Fibroblast of pulmonary artery (primary cell): ENCODE data around the gene CELSR1.

Experiments used
- DNase-seq: peaks from one replicate; pipeline ENCODE4 v3.0.0-alpha.2; 2010; ENCODE audit warnings: low read depth
- H3K4me3 ChIP-seq: replicated peaks from 2 replicates; pipeline ENCODE4 v1.5.1; 2011; ENCODE audit warnings: low read depth, mild to moderate bottlenecking, control low read depth, low read length, moderate library complexity
- TF ChIP-seq, protein P1 (sequence below): IDR thresholded peaks from 2 replicates; pipeline ENCODE4 v1.5.1; 2011; ENCODE audit warnings: mild to moderate bottlenecking, control low read depth, low read length, inconsistent platforms; ENCODE audit errors: missing control alignments

The CELSR1 gene

DNA sequence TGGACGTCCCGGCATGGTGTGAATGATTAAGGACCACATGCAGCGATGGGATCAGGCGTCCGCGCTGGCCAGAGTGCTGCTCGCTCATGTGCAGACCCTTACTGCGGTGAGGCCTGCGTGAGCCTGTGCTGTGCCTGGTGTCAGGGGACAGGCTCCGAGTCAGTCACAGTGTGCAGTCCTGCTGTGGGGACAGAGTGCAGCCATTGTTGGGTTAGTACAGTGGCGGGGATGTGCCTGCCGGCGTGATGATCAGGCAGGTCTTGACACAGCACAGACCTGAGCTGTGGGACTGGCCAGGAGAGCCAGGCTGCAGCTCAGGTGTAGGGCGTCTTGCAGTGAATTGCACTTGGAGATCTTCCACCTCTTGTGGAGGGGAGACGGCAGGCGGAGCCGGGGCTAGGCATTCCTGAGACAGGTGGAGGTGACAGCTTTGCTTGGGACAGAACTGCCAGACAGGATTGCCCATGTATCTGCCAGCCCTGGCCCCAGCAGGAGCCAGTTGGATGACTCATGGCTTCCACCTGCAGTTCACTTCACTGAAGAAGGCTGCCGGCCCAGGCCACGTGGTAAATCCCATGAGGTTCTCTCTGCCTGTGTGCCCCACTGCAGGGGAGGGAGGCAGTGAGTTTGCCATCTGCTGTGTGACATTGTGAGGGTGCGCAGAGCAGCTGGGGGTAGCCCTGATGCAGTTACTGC, 184.6 kb downstream of the CELSR1 start:
- no peak overlapping the region for H3K4me3 ChIP-seq
- TF ChIP-seq, protein P1, sequence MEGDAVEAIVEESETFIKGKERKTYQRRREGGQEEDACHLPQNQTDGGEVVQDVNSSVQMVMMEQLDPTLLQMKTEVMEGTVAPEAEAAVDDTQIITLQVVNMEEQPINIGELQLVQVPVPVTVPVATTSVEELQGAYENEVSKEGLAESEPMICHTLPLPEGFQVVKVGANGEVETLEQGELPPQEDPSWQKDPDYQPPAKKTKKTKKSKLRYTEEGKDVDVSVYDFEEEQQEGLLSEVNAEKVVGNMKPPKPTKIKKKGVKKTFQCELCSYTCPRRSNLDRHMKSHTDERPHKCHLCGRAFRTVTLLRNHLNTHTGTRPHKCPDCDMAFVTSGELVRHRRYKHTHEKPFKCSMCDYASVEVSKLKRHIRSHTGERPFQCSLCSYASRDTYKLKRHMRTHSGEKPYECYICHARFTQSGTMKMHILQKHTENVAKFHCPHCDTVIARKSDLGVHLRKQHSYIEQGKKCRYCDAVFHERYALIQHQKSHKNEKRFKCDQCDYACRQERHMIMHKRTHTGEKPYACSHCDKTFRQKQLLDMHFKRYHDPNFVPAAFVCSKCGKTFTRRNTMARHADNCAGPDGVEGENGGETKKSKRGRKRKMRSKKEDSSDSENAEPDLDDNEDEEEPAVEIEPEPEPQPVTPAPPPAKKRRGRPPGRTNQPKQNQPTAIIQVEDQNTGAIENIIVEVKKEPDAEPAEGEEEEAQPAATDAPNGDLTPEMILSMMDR: no peak
- peak; percentile 11 for DNase-seq

DNA sequence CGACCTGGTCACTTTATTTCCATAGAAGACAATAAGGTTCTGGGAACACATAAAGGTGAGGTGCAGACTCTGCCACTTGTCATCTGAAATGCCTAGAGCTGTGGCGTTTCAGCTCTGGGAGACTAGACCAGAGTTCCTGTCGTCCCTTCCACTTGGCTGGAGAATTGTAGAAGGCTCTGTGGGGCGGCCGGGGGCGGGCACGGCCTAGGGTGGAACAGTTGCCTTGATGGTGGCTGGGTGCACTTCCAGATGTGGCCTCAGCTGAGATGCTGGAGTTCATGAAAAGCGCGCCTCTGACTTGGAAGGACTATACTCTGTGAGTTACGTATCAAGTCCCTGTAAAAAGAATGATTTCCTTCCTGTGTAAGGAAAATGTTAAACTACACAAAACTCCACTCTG, 185.1 kb downstream of the CELSR1 start:
- no peak for DNase-seq
- TF ChIP-seq, protein P1: no peak
- H3K4me3 ChIP-seq: no peak overlapping the region

DNA sequence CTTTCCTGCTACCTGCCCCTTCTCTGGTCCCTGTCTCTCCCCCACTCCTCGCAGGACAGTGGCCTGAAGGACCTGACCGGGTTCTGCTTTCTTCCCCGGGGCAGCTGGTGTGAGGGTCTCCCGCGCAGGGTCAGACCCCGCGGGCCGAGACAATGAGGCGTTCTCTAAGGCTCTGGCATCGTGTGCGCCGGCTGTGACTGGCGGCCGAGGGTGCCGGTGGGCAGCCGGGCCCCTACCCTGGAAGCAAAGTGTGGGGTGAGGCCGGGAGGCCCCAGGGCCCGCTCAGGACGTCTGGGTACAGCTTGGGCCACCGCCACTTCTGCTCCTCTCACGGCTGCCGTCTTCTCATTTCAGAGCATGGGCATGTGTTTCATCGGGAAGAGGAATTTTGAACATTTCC, 185.7 kb downstream of the CELSR1 start:
- DNase-seq: no peak
- no peak overlapping the region for H3K4me3 ChIP-seq
- TF ChIP-seq, protein P1: no peak

DNA sequence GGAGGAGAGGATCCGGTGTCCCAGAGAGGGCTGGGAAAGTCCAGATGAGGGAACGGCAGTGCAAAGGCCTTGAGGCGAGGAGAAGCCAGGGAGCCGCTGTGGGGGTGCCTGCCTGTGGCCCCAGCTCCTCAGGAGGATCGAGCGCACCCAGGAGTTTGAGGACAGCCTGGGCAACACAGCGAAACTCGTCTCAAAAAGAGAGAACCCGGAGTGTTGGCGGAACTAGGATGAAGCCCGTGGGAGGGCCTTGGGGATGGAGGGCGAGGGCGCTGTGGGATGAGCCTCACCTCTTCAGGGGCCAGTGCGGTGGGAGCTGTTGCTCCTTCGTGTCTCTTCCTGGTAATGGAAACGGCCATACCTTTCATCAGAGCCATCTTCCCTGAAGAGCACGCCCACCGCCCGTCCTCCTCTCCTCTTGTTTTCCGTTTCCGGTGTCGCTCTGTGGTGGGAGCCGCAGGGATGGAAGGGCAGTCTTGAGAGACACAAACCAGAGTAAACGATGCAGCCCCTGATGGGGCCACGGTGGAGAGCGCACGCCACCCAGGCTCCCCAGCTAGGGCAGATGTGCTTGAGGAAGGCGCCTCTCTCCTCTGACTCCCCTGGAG, 186.2 kb downstream of the CELSR1 start:
- TF ChIP-seq, protein P1: no peak
- DNase-seq: no peak
- H3K4me3 ChIP-seq: no peak overlapping the region

DNA sequence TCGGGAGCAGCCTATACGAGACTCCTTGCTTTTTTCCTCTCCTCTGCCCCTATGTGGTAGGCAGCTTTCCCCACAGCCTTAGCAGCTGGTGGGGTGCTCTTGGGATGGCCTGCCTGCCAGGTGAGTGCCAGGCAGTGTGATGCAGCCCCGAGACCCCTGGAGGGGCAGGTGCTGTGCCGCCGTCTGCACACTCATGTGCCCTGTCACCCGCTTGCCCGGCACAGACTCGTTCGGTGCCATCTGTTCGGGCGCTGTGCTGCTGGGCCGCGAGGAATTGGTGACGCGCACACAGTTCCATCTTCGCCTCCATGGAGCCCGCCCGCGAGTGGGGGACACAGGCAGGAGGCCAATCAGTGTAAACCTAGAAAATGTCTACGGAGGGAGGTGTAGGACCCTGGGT, 186.8 kb downstream of the CELSR1 start:
- H3K4me3 ChIP-seq: no peak overlapping the region
- TF ChIP-seq, protein P1: no peak
- no peak for DNase-seq

DNA sequence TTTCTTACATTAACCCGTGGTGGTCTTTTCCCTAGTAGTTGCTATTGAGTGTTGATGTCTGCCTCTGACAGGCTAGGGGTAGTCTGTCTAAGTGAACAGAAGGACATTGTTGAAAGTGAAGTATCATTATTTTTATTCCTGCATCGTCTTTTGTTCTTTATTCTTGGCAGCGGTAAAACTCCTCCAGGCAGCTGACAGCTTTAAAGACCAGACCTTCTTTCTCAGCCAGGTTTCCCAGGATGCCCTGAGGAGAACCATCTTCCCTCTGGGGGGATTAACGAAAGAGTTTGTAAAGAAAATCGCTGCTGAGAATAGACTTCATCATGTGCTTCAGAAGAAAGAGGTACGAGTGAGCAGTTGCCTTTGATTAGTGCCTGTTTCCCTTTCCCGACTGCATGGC, 187.3 kb downstream of the CELSR1 start:
- H3K4me3 ChIP-seq: no peak overlapping the region
- no peak for DNase-seq
- TF ChIP-seq, protein P1: no peak

DNA sequence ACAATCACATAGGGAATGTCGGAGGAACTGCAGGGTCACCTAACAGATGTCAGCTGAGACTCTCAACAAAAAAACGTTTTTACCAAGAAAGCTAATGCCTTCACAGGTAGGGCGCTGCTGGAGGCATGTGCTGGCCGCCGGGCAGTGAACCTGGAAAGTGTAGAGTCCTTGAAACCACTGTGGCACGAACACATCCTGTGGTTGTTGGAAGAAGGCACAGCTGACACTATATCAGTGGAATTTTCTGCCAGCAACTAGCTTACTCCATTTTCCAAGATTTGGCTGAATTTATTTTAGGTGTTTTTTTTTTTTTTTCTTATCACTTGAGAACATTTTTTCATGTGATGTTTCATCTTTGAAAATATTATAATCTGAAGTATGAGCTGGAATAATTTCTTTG, 187.7 kb downstream of the CELSR1 start:
- H3K4me3 ChIP-seq: no peak overlapping the region
- DNase-seq: no peak
- TF ChIP-seq, protein P1: no peak
